GM21390 (cell line): ENCODE results near the gene FAM174B.

Experiments used
- ATAC-seq: cut with Tn5 transposase; IDR thresholded peaks from one replicate; pipeline ENCODE4 v1.9.1; 2021; ENCODE audit not compliant: unreplicated experiment

FAM174B gene

GRCh38 chr15:92574566-92574965 lies 81.0 kb downstream of the FAM174B start:
- no peak for ATAC-seq

GRCh38 chr15:92574161-92574560 lies 81.4 kb downstream of the FAM174B start:
- no peak for ATAC-seq

- ATAC-seq: no peak
Observed at GRCh38 chr15:92571824-92572223, 83.8 kb downstream of the FAM174B start.

GRCh38 chr15:92570391-92570790 lies 85.2 kb downstream of the FAM174B start:
- ATAC-seq: no peak

- no peak for ATAC-seq
Observed at GRCh38 chr15:92569778-92570177, 85.8 kb downstream of the FAM174B start.
